ENCODE measurements around the gene FHOD3. TPM values are rescaled to one million over a fixed set of nuclear protein-coding genes. Genes with fewer than 3 reads are reported as not detected.

The FHOD3 gene
- total and polyA plus RNA-seq, 4 donors: 0.57 to 1.3 (median 1.2) TPM; not detected in 1

DNA sequence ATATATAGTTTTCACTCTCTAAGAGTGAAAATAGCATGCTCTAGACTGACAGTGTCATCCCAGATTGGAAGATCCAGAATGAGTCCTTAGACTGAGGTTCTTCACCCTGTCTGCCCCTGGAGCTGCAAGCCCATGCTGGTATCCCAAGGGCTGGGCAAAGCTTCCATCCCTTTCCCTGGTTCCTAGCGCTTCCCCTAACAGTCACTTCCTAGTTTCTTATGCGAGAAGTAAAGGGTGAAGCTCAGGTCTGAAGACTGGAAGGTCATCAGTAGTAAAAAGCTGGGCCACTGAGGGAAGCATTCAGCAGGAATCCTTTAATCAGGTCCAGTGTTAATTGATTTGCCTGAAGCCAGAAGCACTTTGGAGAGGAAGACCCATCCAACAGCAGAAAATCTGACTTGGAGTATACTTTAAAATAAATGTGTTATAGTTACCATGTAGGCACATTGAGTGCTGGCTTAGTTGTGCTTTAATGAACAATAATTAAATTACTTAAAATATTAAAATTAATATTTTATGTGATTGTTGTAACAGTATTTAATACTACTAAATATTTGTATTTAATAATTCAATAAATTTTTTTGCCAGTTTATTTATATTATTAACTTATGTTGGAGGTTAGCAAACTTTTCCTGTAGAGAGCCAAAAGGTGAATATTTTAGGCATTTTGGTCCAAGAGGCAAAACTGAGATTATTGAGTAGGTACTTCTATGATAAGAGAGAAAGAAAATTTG, 237.9 kb downstream of the FHOD3 start:
- no peak overlapping the region for H3K27ac ChIP-seq (ENCODE audit: low read depth in 1 of 2, low read length in 2 of 2)
- 94% methylated on average over 2 of the region's 2 CpGs for WGBS
- no peaks in the 10 kb centered on the region for H3K9me3 ChIP-seq (ENCODE audit: control insufficient read depth in 4 of 4, low read length in 3 of 4)
- no peaks in the 10 kb centered on the region for H3K4me1 ChIP-seq (ENCODE audit: control insufficient read depth in 4 of 4, insufficient read depth in 4 of 4, low read length in 3 of 4)
- no peak for DNase-seq (ENCODE audit: low spot score)
- TF ChIP-seq, protein P1, sequence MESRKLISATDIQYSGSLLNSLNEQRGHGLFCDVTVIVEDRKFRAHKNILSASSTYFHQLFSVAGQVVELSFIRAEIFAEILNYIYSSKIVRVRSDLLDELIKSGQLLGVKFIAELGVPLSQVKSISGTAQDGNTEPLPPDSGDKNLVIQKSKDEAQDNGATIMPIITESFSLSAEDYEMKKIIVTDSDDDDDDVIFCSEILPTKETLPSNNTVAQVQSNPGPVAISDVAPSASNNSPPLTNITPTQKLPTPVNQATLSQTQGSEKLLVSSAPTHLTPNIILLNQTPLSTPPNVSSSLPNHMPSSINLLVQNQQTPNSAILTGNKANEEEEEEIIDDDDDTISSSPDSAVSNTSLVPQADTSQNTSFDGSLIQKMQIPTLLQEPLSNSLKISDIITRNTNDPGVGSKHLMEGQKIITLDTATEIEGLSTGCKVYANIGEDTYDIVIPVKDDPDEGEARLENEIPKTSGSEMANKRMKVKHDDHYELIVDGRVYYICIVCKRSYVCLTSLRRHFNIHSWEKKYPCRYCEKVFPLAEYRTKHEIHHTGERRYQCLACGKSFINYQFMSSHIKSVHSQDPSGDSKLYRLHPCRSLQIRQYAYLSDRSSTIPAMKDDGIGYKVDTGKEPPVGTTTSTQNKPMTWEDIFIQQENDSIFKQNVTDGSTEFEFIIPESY (IDR thresholded peaks at IDR 0.05): no peak
- TF ChIP-seq, protein P2, sequence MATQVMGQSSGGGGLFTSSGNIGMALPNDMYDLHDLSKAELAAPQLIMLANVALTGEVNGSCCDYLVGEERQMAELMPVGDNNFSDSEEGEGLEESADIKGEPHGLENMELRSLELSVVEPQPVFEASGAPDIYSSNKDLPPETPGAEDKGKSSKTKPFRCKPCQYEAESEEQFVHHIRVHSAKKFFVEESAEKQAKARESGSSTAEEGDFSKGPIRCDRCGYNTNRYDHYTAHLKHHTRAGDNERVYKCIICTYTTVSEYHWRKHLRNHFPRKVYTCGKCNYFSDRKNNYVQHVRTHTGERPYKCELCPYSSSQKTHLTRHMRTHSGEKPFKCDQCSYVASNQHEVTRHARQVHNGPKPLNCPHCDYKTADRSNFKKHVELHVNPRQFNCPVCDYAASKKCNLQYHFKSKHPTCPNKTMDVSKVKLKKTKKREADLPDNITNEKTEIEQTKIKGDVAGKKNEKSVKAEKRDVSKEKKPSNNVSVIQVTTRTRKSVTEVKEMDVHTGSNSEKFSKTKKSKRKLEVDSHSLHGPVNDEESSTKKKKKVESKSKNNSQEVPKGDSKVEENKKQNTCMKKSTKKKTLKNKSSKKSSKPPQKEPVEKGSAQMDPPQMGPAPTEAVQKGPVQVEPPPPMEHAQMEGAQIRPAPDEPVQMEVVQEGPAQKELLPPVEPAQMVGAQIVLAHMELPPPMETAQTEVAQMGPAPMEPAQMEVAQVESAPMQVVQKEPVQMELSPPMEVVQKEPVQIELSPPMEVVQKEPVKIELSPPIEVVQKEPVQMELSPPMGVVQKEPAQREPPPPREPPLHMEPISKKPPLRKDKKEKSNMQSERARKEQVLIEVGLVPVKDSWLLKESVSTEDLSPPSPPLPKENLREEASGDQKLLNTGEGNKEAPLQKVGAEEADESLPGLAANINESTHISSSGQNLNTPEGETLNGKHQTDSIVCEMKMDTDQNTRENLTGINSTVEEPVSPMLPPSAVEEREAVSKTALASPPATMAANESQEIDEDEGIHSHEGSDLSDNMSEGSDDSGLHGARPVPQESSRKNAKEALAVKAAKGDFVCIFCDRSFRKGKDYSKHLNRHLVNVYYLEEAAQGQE (IDR thresholded peaks at IDR 0.05): no peak
- TF ChIP-seq, protein P3, sequence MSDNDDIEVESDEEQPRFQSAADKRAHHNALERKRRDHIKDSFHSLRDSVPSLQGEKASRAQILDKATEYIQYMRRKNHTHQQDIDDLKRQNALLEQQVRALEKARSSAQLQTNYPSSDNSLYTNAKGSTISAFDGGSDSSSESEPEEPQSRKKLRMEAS (IDR thresholded peaks at IDR 0.05): no peak
- TF ChIP-seq SP1 (IDR thresholded peaks at IDR 0.05): no peak
- TF ChIP-seq JUND (IDR thresholded peaks at IDR 0.05): no peak
- no peak for TF ChIP-seq YY1 (IDR thresholded peaks at IDR 0.05)
- TF ChIP-seq EGR1 (IDR thresholded peaks at IDR 0.05; ENCODE audit: low read depth in 2 of 2): no peak
- TF ChIP-seq, protein P4, sequence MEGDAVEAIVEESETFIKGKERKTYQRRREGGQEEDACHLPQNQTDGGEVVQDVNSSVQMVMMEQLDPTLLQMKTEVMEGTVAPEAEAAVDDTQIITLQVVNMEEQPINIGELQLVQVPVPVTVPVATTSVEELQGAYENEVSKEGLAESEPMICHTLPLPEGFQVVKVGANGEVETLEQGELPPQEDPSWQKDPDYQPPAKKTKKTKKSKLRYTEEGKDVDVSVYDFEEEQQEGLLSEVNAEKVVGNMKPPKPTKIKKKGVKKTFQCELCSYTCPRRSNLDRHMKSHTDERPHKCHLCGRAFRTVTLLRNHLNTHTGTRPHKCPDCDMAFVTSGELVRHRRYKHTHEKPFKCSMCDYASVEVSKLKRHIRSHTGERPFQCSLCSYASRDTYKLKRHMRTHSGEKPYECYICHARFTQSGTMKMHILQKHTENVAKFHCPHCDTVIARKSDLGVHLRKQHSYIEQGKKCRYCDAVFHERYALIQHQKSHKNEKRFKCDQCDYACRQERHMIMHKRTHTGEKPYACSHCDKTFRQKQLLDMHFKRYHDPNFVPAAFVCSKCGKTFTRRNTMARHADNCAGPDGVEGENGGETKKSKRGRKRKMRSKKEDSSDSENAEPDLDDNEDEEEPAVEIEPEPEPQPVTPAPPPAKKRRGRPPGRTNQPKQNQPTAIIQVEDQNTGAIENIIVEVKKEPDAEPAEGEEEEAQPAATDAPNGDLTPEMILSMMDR (IDR thresholded peaks at IDR 0.05; ENCODE audit: low read depth, low read length, missing input control): no peak
- no peak for TF ChIP-seq RXRA (IDR thresholded peaks at IDR 0.05)
- TF ChIP-seq FOXA1 (IDR thresholded peaks at IDR 0.05): no peak
- TF ChIP-seq HNF4G (IDR thresholded peaks at IDR 0.05): no peak
- no peak for TF ChIP-seq HNF4A (conservative IDR thresholded peaks at IDR 0.05)
- TF ChIP-seq NR2F2 (IDR thresholded peaks at IDR 0.05): no peak
- TF ChIP-seq, protein P5, sequence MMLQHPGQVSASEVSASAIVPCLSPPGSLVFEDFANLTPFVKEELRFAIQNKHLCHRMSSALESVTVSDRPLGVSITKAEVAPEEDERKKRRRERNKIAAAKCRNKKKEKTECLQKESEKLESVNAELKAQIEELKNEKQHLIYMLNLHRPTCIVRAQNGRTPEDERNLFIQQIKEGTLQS (IDR thresholded peaks at IDR 0.05): no peak
- no peak for TF ChIP-seq RAD21 (IDR thresholded peaks at IDR 0.05)
- no peak for TF ChIP-seq FOXA2 (IDR thresholded peaks at IDR 0.05)
- no peak for TF ChIP-seq TAF1 (conservative IDR thresholded peaks at IDR 0.05)
- TF ChIP-seq GABPA (IDR thresholded peaks at IDR 0.05 in 1 of 2, conservative IDR thresholded peaks at IDR 0.05 in 1 of 2): no peak
- no peaks in the 10 kb centered on the region for H3K36me3 ChIP-seq (ENCODE audit: control insufficient read depth in 4 of 4, insufficient read depth in 3 of 4, low read depth in 1 of 4, low read length in 3 of 4)
- H3K4me3 ChIP-seq (ENCODE audit: low read depth in 1 of 3, low read length in 3 of 3): no peak overlapping the region
- H3K9ac ChIP-seq (ENCODE audit: low read depth in 1 of 2, low read length in 2 of 2): no peak overlapping the region
- no peaks in the 10 kb centered on the region for H3K27me3 ChIP-seq (ENCODE audit: control insufficient read depth in 4 of 4, insufficient read depth in 4 of 4, low read length in 3 of 4)
